ENCODE results near the gene CCDC184. TPM values are rescaled to one million over a fixed set of nuclear protein-coding genes. Genes with fewer than 3 reads are reported as not detected.
"Not testable (repeated sequence)": the region's sequence is repeated elsewhere in the genome, so short reads cannot be mapped to it uniquely, and the experiment has no call there.

CCDC184 gene
- total RNA-seq = 0.63 TPM

GRCh38 chr12:48183091-48183875 lies at the start of gene CCDC184:
CCDC184 (plus strand) TSS chr12:48183644; CDS start chr12:48184123, 479 bp downstream.
- Histone ChIP-seq H3K4me3 (ENCODE audit: low read length) (peak within 1 kb of the TSS; percentile 70), H3K4me1 (ENCODE audit: insufficient read depth, low read length) (peaks cover 18% of the 10 kb centered on the region), H3K9me3 (ENCODE audit: low read depth, low read length) (no peaks in the 10 kb centered on the region), H3K27me3 (ENCODE audit: insufficient read depth, low read length) (peaks cover 50% of the 10 kb centered on the region)

- Histone ChIP-seq H3K4me3 (ENCODE audit: low read length) (no peak overlapping the region), H3K27me3 (ENCODE audit: insufficient read depth, low read length) (no peaks in the 10 kb centered on the region), H3K9me3 (ENCODE audit: low read depth, low read length) (no peaks in the 10 kb centered on the region), H3K4me1 (ENCODE audit: insufficient read depth, low read length) (no peaks in the 10 kb centered on the region)
Observed at GRCh38 chr12:48135027-48135426, 48.4 kb upstream of the CCDC184 start.

DNA sequence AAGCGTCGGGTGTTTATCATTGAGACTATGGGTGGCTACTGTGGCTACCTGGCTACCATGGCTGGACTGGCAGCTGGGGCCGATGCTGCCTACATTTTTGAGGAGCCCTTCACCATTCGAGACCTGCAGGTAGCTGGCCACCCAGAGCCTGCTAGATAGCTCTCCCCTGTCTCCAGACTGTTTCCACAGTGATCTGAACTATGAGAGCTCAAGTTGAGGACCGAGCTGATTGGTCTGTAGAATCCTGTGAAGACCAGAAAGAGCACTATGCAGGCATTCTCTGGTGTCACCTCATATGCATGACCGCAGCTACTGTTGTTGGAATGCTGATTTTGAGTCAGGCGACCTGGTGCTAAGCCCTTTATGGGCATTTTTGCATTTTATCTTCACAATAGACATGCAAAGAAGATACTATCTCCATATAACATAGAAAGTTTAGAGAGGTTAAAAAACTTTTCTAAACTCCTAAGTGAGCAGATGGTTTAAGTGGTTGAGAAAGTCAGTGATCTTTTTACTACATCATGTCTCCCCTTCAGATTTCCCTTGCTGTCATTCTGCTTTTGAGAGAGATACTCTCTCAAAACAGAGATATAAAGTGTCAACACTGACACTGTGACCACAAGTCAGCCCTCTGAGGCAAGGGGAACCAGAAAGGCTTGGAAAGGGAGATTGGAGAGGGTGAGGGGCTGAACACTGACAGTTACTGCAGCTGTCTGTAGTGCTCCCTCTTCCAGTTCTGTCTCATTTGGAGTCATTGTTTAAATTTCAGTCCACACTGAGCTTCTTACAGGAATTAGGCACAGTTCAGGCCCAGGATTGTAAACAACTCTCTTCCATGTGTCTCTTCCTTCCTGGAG lies 40.4 kb upstream of the CCDC184 start:
- no peak overlapping the region for H3K4me3 ChIP-seq (ENCODE audit: low read length)
- H3K4me1 ChIP-seq (ENCODE audit: insufficient read depth, low read length) = no peaks in the 10 kb centered on the region
- no peaks in the 10 kb centered on the region for H3K27me3 ChIP-seq (ENCODE audit: insufficient read depth, low read length)
- no peaks in the 10 kb centered on the region for H3K9me3 ChIP-seq (ENCODE audit: low read depth, low read length)

DNA sequence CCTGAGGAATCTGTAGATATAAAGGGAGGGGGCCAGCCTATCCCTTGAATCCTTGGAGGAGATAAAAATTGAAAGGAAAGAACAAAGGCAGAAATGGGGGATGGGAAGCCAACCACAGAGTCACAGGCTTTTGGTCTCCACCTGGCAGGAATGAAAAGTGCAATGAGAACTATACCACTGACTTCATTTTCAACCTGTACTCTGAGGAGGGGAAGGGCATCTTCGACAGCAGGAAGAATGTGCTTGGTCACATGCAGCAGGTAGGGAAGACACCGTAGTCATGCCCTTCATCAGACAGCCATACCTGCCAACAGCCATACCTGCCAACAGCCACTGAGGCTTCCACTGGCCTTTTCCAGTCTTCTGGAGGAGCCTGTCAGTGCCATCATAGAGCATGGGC lies 39.5 kb upstream of the CCDC184 start:
- H3K9me3 ChIP-seq (ENCODE audit: low read depth, low read length) = no peaks in the 10 kb centered on the region
- no peaks in the 10 kb centered on the region for H3K4me1 ChIP-seq (ENCODE audit: insufficient read depth, low read length)
- H3K27me3 ChIP-seq (ENCODE audit: insufficient read depth, low read length) = no peaks in the 10 kb centered on the region
- H3K4me3 ChIP-seq (ENCODE audit: low read length) = no peak overlapping the region

GRCh38 chr12:48145981-48146380 lies 37.5 kb upstream of the CCDC184 start:
- H3K4me1 ChIP-seq (ENCODE audit: insufficient read depth, low read length) = no peaks in the 10 kb centered on the region
- no peak overlapping the region for H3K4me3 ChIP-seq (ENCODE audit: low read length)
- H3K27me3 ChIP-seq (ENCODE audit: insufficient read depth, low read length) = no peaks in the 10 kb centered on the region
- H3K9me3 ChIP-seq (ENCODE audit: low read depth, low read length) = no peaks in the 10 kb centered on the region

GRCh38 chr12:48151103-48151771 lies 32.2 kb upstream of the CCDC184 start:
- Histone ChIP-seq H3K27me3 (ENCODE audit: insufficient read depth, low read length) (no peaks in the 10 kb centered on the region), H3K4me1 (ENCODE audit: insufficient read depth, low read length) (peaks cover under 1% of the 10 kb centered on the region), H3K4me3 (ENCODE audit: low read length) (no peak overlapping the region), H3K9me3 (ENCODE audit: low read depth, low read length) (no peaks in the 10 kb centered on the region)

- peaks cover 23% of the 10 kb centered on the region for H3K4me1 ChIP-seq (ENCODE audit: insufficient read depth, low read length)
- H3K27me3 ChIP-seq (ENCODE audit: insufficient read depth, low read length); H3K9me3 ChIP-seq (ENCODE audit: low read depth, low read length); H3K4me3 ChIP-seq (ENCODE audit: low read length): not testable (repeated sequence)
Observed at GRCh38 chr12:48155786-48156185, 27.7 kb upstream of the CCDC184 start.

DNA sequence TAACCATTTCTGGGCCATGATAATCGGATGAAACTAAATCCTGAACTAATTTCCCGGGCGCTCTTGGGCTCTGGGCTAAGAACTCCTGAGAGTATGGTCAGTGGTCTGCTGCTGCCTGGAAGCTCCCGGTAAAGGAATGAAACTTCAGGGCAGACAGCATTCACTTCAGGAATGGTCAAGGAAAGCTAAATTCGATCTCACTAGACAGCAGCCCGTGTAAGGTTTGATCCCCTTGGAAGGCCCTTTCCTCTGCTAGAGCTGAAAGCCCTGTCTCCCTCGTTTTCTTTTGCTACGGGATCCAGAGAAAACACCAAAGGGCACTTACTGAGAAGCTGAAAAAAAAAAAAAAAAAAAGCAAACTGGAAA lies 26.8 kb upstream of the CCDC184 start:
- peak overlapping the region; percentile 88 for H3K4me3 ChIP-seq (ENCODE audit: low read length)
- H3K4me1 ChIP-seq (ENCODE audit: insufficient read depth, low read length) = peaks cover 23% of the 10 kb centered on the region
- H3K27me3 ChIP-seq (ENCODE audit: insufficient read depth, low read length) = no peaks in the 10 kb centered on the region
- no peaks in the 10 kb centered on the region for H3K9me3 ChIP-seq (ENCODE audit: low read depth, low read length)

DNA sequence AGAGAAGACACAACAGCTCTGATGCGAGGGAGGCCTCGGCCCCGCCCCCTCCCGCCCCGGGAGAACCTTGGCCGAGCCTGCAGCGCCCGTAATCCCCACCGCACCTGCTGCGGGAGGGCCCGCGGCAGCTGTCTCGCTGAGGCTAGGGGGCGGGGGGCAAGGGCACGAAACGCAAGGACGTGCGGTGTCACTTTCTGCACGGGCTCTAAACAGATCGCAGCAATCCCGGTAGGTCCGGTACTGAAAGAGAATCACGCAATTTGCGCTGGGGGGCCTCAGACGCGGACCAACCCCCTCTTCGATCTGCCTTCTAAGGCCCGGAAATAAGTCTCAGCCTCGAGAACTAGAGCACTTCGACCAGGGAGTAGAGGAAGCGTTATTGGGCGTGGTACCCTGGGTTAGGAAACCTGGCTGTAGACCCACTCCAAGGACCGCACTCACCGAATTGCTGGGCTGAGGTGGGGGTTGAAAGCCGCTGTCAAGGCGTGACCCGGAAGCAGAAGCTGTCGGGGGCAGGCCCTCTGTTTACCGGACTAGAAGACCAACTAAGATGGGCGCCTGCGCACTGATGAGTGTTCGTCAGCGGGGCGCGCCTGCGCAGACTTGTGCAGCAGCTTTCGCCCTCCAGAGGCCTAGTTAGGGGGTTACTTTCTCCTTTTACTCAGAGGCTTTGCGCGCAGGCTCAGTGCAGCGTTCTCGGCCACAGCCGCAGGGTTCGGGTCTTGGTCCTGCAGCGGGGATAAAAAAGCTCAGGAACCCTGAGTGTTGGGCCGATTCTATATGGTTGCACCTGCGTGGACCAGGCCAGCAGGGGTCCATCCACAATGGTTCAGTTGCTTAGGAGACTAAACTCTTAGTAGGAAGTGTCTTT lies 26.2 kb upstream of the CCDC184 start, which contains the start of gene ASB8:
Gene ASB8 (minus strand): TSS at position 498 of the 871 bp plus-strand sequence. CDS start 4,019 bp downstream, outside the sequence.
- Histone ChIP-seq H3K27me3 (ENCODE audit: insufficient read depth, low read length) (no peaks in the 10 kb centered on the region), H3K4me3 (ENCODE audit: low read length) (peak within 1 kb of the TSS; percentile 88), H3K4me1 (ENCODE audit: insufficient read depth, low read length) (peaks cover 23% of the 10 kb centered on the region), H3K9me3 (ENCODE audit: low read depth, low read length) (no peaks in the 10 kb centered on the region)

GRCh38 chr12:48157889-48158370 lies 25.5 kb upstream of the CCDC184 start:
- Histone ChIP-seq H3K4me3 (ENCODE audit: low read length) (peak overlapping the region; percentile 88), H3K4me1 (ENCODE audit: insufficient read depth, low read length) (peaks cover 23% of the 10 kb centered on the region), H3K9me3 (ENCODE audit: low read depth, low read length) (no peaks in the 10 kb centered on the region), H3K27me3 (ENCODE audit: insufficient read depth, low read length) (no peaks in the 10 kb centered on the region)

- H3K4me1 ChIP-seq (ENCODE audit: insufficient read depth, low read length) = peaks cover 23% of the 10 kb centered on the region
- H3K9me3 ChIP-seq (ENCODE audit: low read depth, low read length) = no peaks in the 10 kb centered on the region
- peaks cover 3% of the 10 kb centered on the region for H3K27me3 ChIP-seq (ENCODE audit: insufficient read depth, low read length)
- H3K4me3 ChIP-seq (ENCODE audit: low read length) = no peak overlapping the region
Observed at GRCh38 chr12:48160046-48160445, 23.4 kb upstream of the CCDC184 start.

GRCh38 chr12:48160807-48161206 lies 22.6 kb upstream of the CCDC184 start:
- Histone ChIP-seq H3K4me1 (ENCODE audit: insufficient read depth, low read length) (peaks cover 23% of the 10 kb centered on the region), H3K27me3 (ENCODE audit: insufficient read depth, low read length) (peaks cover 8% of the 10 kb centered on the region), H3K4me3 (ENCODE audit: low read length) (no peak overlapping the region), H3K9me3 (ENCODE audit: low read depth, low read length) (no peaks in the 10 kb centered on the region)

- Histone ChIP-seq H3K9me3 (ENCODE audit: low read depth, low read length) (no peaks in the 10 kb centered on the region), H3K4me1 (ENCODE audit: insufficient read depth, low read length) (peaks cover 6% of the 10 kb centered on the region), H3K27me3 (ENCODE audit: insufficient read depth, low read length) (peaks cover 12% of the 10 kb centered on the region), H3K4me3 (ENCODE audit: low read length) (no peak overlapping the region)
Observed at GRCh38 chr12:48163150-48163747, 20.2 kb upstream of the CCDC184 start.

- H3K27me3 ChIP-seq (ENCODE audit: insufficient read depth, low read length) = peaks cover 12% of the 10 kb centered on the region
- no peak overlapping the region for H3K4me3 ChIP-seq (ENCODE audit: low read length)
- H3K4me1 ChIP-seq (ENCODE audit: insufficient read depth, low read length) = peaks cover 5% of the 10 kb centered on the region
- H3K9me3 ChIP-seq (ENCODE audit: low read depth, low read length) = no peaks in the 10 kb centered on the region
Observed at GRCh38 chr12:48164451-48164850, 19.0 kb upstream of the CCDC184 start.

Data from mononuclear cell (primary cell).